DND-41 (cell line): ENCODE results near the gene KIRREL3.

Experiments
- ATAC-seq: fragments of 200-7000 bp; cut with Tn5 transposase; 3 replicates; pipeline ENCODE4 v1.9.1; 2021; ENCODE audit warnings: low read depth; ENCODE audit not compliant: insufficient read depth
- DNase-seq: peaks from one replicate; pipeline ENCODE4 v3.0.0-alpha.2; 2020
- H2AFZ ChIP-seq: 2 replicates; pipeline ENCODE4 v1.6.0; 2012; ENCODE audit warnings: low read depth, low read length
- H3K27ac ChIP-seq: 2 replicates; pipeline ENCODE4 v1.5.1; 2012; ENCODE audit warnings: low read length, inconsistent platforms
- H3K27me3 ChIP-seq: fragments of 200-600 bp; sonication (generic); 2 replicates; pipeline ENCODE4 v1.6.0; 2012; ENCODE audit warnings: low read length, mild to moderate bottlenecking, inconsistent platforms; ENCODE audit not compliant: insufficient read depth, poor library complexity
- H3K36me3 ChIP-seq: 2 replicates; pipeline ENCODE4 v1.5.1; 2012; ENCODE audit warnings: low read length, inconsistent platforms; ENCODE audit not compliant: insufficient read depth
- H3K4me1 ChIP-seq: 2 replicates; pipeline ENCODE4 v1.5.1; 2012; ENCODE audit warnings: mild to moderate bottlenecking, low read length; ENCODE audit not compliant: insufficient read depth
- H3K4me2 ChIP-seq: 2 replicates; pipeline ENCODE4 v1.6.0; 2012; ENCODE audit warnings: mild to moderate bottlenecking, moderate library complexity, low read length, inconsistent platforms; ENCODE audit not compliant: insufficient read depth
- H3K4me3 ChIP-seq, 2 experiments: fragments of 200-600 bp in 1 of 2; shearing (Covaris generic) in 1 of 2; 2 replicates each; pipeline ENCODE4 v1.5.1; 2012 to 2016; ENCODE audit warnings: inconsistent platforms in 2 of 2, low read length in 2 of 2, mild to moderate bottlenecking in 2 of 2, low read depth in 1 of 2, moderate library complexity in 1 of 2
- H3K79me2 ChIP-seq: 2 replicates; pipeline ENCODE4 v1.6.0; 2012; ENCODE audit warnings: low read length, inconsistent platforms; ENCODE audit not compliant: insufficient read depth
- H3K9ac ChIP-seq: 2 replicates; pipeline ENCODE4 v1.6.0; 2012; ENCODE audit warnings: low read depth, mild to moderate bottlenecking, inconsistent platforms, low read length, moderate library complexity
- H3K9me3 ChIP-seq: 2 replicates; pipeline ENCODE4 v1.5.1; 2012; ENCODE audit warnings: low read length, moderate library complexity, mild to moderate bottlenecking, inconsistent platforms; ENCODE audit not compliant: insufficient read depth, severe bottlenecking
- H4K20me1 ChIP-seq: 2 replicates; pipeline ENCODE4 v1.6.0; 2012; ENCODE audit warnings: low read length; ENCODE audit not compliant: insufficient read depth
- CTCF ChIP-seq: IDR thresholded peaks from 2 replicates; pipeline ENCODE4 v1.5.1; 2012; ENCODE audit warnings: borderline replicate concordance, low read length, moderate library complexity, mild to moderate bottlenecking; ENCODE audit not compliant: poor library complexity, severe bottlenecking; ENCODE audit errors: extremely low read depth
- EZH2 ChIP-seq: IDR thresholded peaks from 3 replicates; pipeline ENCODE4 v1.6.1; 2012; ENCODE audit warnings: borderline replicate concordance, low read depth, mild to moderate bottlenecking, moderate library complexity, low read length, inconsistent platforms; ENCODE audit not compliant: severe bottlenecking

KIRREL3 gene

GRCh38 chr11:126871792-126872191 lies 128.8 kb downstream of the KIRREL3 start:
- H3K4me2 ChIP-seq: no peak overlapping the region
- H3K4me1 ChIP-seq: no peaks in the 10 kb centered on the region
- H3K9ac ChIP-seq: no peak overlapping the region
- peaks cover 10% of the 10 kb centered on the region for H3K9me3 ChIP-seq
- no peaks in the 10 kb centered on the region for H3K36me3 ChIP-seq
- H3K27me3 ChIP-seq: no peaks in the 10 kb centered on the region
- ATAC-seq (no peak), DNase-seq (no peak)
- no peak overlapping the region for H2AFZ ChIP-seq
- H3K79me2 ChIP-seq: no peaks in the 10 kb centered on the region
- no peak overlapping the region for H3K27ac ChIP-seq
- H4K20me1 ChIP-seq: no peaks in the 10 kb centered on the region
- no peak for TF ChIP-seq CTCF
- TF ChIP-seq EZH2: no peak
- no peak overlapping the region for H3K4me3 ChIP-seq

- no peak for DNase-seq
- no peak overlapping the region for H3K4me2 ChIP-seq
- H4K20me1 ChIP-seq: no peaks in the 10 kb centered on the region
- no peaks in the 10 kb centered on the region for H3K36me3 ChIP-seq
- H3K9ac ChIP-seq: no peak overlapping the region
- H3K79me2 ChIP-seq: no peaks in the 10 kb centered on the region
- no peaks in the 10 kb centered on the region for H3K27me3 ChIP-seq
- no peaks in the 10 kb centered on the region for H3K4me1 ChIP-seq
- H3K9me3 ChIP-seq: peaks cover 10% of the 10 kb centered on the region
- H2AFZ ChIP-seq: no peak overlapping the region
- no peak overlapping the region for H3K4me3 ChIP-seq
- TF ChIP-seq CTCF: no peak
- TF ChIP-seq EZH2: no peak
- H3K27ac ChIP-seq: no peak overlapping the region
- no peak for ATAC-seq
Observed at GRCh38 chr11:126870021-126870420, 130.5 kb downstream of the KIRREL3 start.

- H3K36me3 ChIP-seq: no peaks in the 10 kb centered on the region
Observed at GRCh38 chr11:126868741-126869140, 131.8 kb downstream of the KIRREL3 start.

More at GRCh38 chr11:126868741-126869140, 131.8 kb downstream of the KIRREL3 start:
- no peak for TF ChIP-seq CTCF
- no peak for TF ChIP-seq EZH2
- Histone ChIP-seq H3K27ac (no peak overlapping the region), H3K27me3 (no peaks in the 10 kb centered on the region), H3K4me2 (no peak overlapping the region), H4K20me1 (no peaks in the 10 kb centered on the region), H3K9me3 (peaks cover 10% of the 10 kb centered on the region), H3K79me2 (no peaks in the 10 kb centered on the region), H3K4me1 (no peaks in the 10 kb centered on the region; the same call in 1 of the 2 replicates), H2AFZ (no peak overlapping the region), H3K4me3 (no peak overlapping the region), H3K9ac (no peak overlapping the region)
- no peak for ATAC-seq
- DNase-seq: no peak
